GM12873 (cell line): ENCODE results near the gene HEPACAM2.
A peak's percentile ranks its signal among the peaks of the same experiment; 100 is the strongest.

ENCODE experiments used
- CTCF ChIP-seq: IDR thresholded peaks from 2 replicates; pipeline ENCODE4 v1.5.1; 2012; ENCODE audit warnings: low read depth, mild to moderate bottlenecking, moderate library complexity, low read length, control low read depth; ENCODE audit not compliant: insufficient read depth; ENCODE audit errors: missing control alignments

HEPACAM2 gene

GRCh38 chr7:93226310-93226709, at the start of gene HEPACAM2:
Gene HEPACAM2 (minus strand): TSS chr7:93226469.
- no peak for TF ChIP-seq CTCF

GRCh38 chr7:93265220-93265619, 39.0 kb upstream of the HEPACAM2 start:
- TF ChIP-seq CTCF: no peak

GRCh38 chr7:93262535-93262934, 36.3 kb upstream of the HEPACAM2 start:
- no peak for TF ChIP-seq CTCF

GRCh38 chr7:93258661-93259060, 32.4 kb upstream of the HEPACAM2 start:
- TF ChIP-seq CTCF: no peak

GRCh38 chr7:93249491-93250148, 23.4 kb upstream of the HEPACAM2 start:
- TF ChIP-seq CTCF: no peak

GRCh38 chr7:93245525-93246432, 19.5 kb upstream of the HEPACAM2 start:
- peak; percentile 35 for TF ChIP-seq CTCF

- no peak for TF ChIP-seq CTCF
Observed at GRCh38 chr7:93242106-93242505, 15.8 kb upstream of the HEPACAM2 start.
